K562 (cell line): Measurements from ENCODE around the gene LHB. TPM values are rescaled to one million over a fixed set of nuclear protein-coding genes. Genes with fewer than 3 reads are reported as not detected.

Experiments
- ATAC-seq: fragments of 200-7000 bp; cut with Tn5 transposase; 3 replicates; pipeline ENCODE4 v1.9.1; 2020; ENCODE audit warnings: moderate library complexity
- BruUV-seq: library from RNA; stranded (reverse); fragments of 400-500 nt; replicated peaks from 2 replicates; lab custom pipeline; 2021; lab: Mats Ljungman, UMichigan
- CTCF ChIA-PET: fragments of 300-600 bp; formaldehyde crosslinking; extraction: SDS; loops from one replicate; lab custom pipeline; 2021; ENCODE audit warnings: low intra/inter-chr PET ratio; lab: Yijun Ruan, JAX
- POLR2A ChIA-PET: fragments of 300-600, 350-650 bp; sonication (Branson Sonifier 250); formaldehyde crosslinking; extraction: SDS; loops from one replicate; lab custom pipeline; 2021; ENCODE audit warnings: antibody characterized with exemption, inconsistent platforms; lab: Yijun Ruan, JAX
- DNase-seq, 4 experiments: peaks; one replicate each; pipeline versions ENCODE4 v3.0.0 to v3.0.0-alpha.2; 2011 to 2018; ENCODE audit warnings: low spot score in 3 of 4, mixed read lengths in 3 of 4; ENCODE audit errors: extremely low read depth in 1 of 4
- FAIRE-seq: peaks from 2 replicates; lab custom pipeline; 2011; peaks lifted over from hg19 to GRCh38; lab: Jason Lieb, UNC
- H2AFZ ChIP-seq: 2 replicates; pipeline ENCODE4 v1.6.0; 2011; ENCODE audit warnings: low read depth, low read length, control low read depth, inconsistent platforms
- H3K27ac ChIP-seq: fragments of 200-600 bp; 3 replicates; pipeline ENCODE4 v1.8.0; 2011; ENCODE audit warnings: low read depth, mild to moderate bottlenecking, control low read depth, inconsistent platforms, low read length, moderate library complexity, mixed read lengths; ENCODE audit errors: extremely low read depth
- H3K27me3 ChIP-seq, 2 experiments: fragments of 300-600 bp in 1 of 2; 2 replicates in 1 of 2; 3 replicates in 1 of 2; pipeline versions ENCODE4 v1.6.0 to v1.8.0; 2011; ENCODE audit warnings: inconsistent platforms in 2 of 2, low read length in 2 of 2, mild to moderate bottlenecking in 1 of 2, mixed read lengths in 1 of 2, moderate library complexity in 1 of 2; ENCODE audit not compliant: control insufficient read depth in 2 of 2, insufficient read depth in 2 of 2
- H3K36me3 ChIP-seq: fragments of 300-600 bp; 3 replicates; pipeline ENCODE4 v1.8.0; 2011; ENCODE audit warnings: mild to moderate bottlenecking, low read length, inconsistent platforms; ENCODE audit not compliant: control insufficient read depth, insufficient read depth
- H3K4me1 ChIP-seq, 2 experiments: fragments of 200-600 bp in 1 of 2; replicated peaks in 1 of 2; 2 replicates in 1 of 2; 3 replicates in 1 of 2; pipeline versions ENCODE4 v1.5.1 to v1.8.0; 2011; ENCODE audit warnings: inconsistent platforms in 2 of 2, low read length in 2 of 2, mild to moderate bottlenecking in 1 of 2, mixed read lengths in 1 of 2, moderate library complexity in 1 of 2; ENCODE audit not compliant: control insufficient read depth in 2 of 2, insufficient read depth in 2 of 2
- H3K4me2 ChIP-seq: 2 replicates; pipeline ENCODE4 v1.6.1; 2011; ENCODE audit warnings: low read length, control low read depth, inconsistent platforms, mixed read lengths; ENCODE audit not compliant: insufficient read depth
- H3K4me3 ChIP-seq: fragments of 200-600 bp; sonication (generic), shearing (Covaris generic); 2 replicates; pipeline ENCODE4 v1.5.1; 2016; ENCODE audit warnings: control low read depth, inconsistent platforms
- H3K79me2 ChIP-seq: fragments of 200-600 bp; 3 replicates; pipeline ENCODE4 v1.8.0; 2011; ENCODE audit warnings: low read length, inconsistent platforms; ENCODE audit not compliant: control insufficient read depth, insufficient read depth
- H3K9ac ChIP-seq, 2 experiments: 2 replicates each; pipeline versions ENCODE4 v1.6.0 to v1.6.1; 2011; ENCODE audit warnings: low read depth in 2 of 2, low read length in 2 of 2, control low read depth in 1 of 2, inconsistent platforms in 1 of 2, mild to moderate bottlenecking in 1 of 2, mixed read lengths in 1 of 2; ENCODE audit not compliant: insufficient read depth in 1 of 2
- H3K9me1 ChIP-seq: one replicate; pipeline ENCODE4 v1.6.0; 2011; ENCODE audit warnings: inconsistent platforms, mild to moderate bottlenecking, low read length, moderate library complexity; ENCODE audit not compliant: control insufficient read depth, insufficient read depth
- H3K9me3 ChIP-seq: replicated peaks from 2 replicates; pipeline ENCODE4 v1.5.1; 2011; ENCODE audit warnings: low read depth, low read length, inconsistent platforms; ENCODE audit not compliant: control insufficient read depth, insufficient read depth
- H4K20me1 ChIP-seq: replicated peaks from 2 replicates; pipeline ENCODE4 v1.6.1; 2011; ENCODE audit warnings: low read length, inconsistent platforms, mixed read lengths; ENCODE audit not compliant: control insufficient read depth, insufficient read depth
- BRCA1 ChIP-seq, 2 experiments: fragments of 450-650 bp in 1 of 2; sonication (generic) in 1 of 2; formaldehyde crosslinking in 1 of 2; IDR thresholded peaks; 2 replicates each; pipeline versions ENCODE4 v1.5.0 to v1.6.1; 2017 to 2020; ENCODE audit warnings: mild to moderate bottlenecking in 1 of 2, missing genetic modification reagents in 1 of 2
- DDX20 ChIP-seq: fragments of 450-650 bp; IDR thresholded peaks from 2 replicates; pipeline ENCODE4 v1.6.1; 2016; ENCODE audit warnings: missing genetic modification characterization, low read depth, mild to moderate bottlenecking, missing compliant biosample characterization, moderate library complexity
- E2F1 ChIP-seq: sonication (generic); formaldehyde crosslinking; IDR thresholded peaks from 2 replicates; pipeline ENCODE4 v1.8.1; 2023; ENCODE audit warnings: mild to moderate bottlenecking, missing genetic modification reagents, moderate library complexity
- PHF21A ChIP-seq: fragments of 450-650 bp; IDR thresholded peaks from 2 replicates; pipeline ENCODE4 v1.6.1; 2017; ENCODE audit warnings: low read depth, borderline replicate concordance
- TCF15 ChIP-seq: fragments of 250-450 bp; sonication (Bioruptor Pico); IDR thresholded peaks from 2 replicates; pipeline ENCODE4 v1.8.0; 2022; ENCODE audit warnings: moderate library complexity, mild to moderate bottlenecking, inconsistent platforms
- ZBTB1 ChIP-seq: sonication (generic); formaldehyde crosslinking; IDR thresholded peaks from 2 replicates; pipeline ENCODE4 v1.8.1; 2023; ENCODE audit warnings: missing genetic modification reagents, low read depth, mild to moderate bottlenecking, borderline replicate concordance
- ZNF121 ChIP-seq: sonication (generic); formaldehyde crosslinking; conservative IDR thresholded peaks from 2 replicates; pipeline ENCODE4 v1.8.0; 2022; ENCODE audit warnings: missing genetic modification reagents
- ZNF778 ChIP-seq: fragments of 450-650 bp; formaldehyde crosslinking; IDR thresholded peaks from 2 replicates; pipeline ENCODE4 v1.4.0; 2020; ENCODE audit warnings: mild to moderate bottlenecking, moderate library complexity
- WGBS: fragments of 100-300 bp; shearing (Covaris generic); methylation state at CpG from one replicate; pipeline ENCODE4 v1.1.6; 2016; ENCODE audit warnings: low coverage, mixed read lengths; ENCODE audit not compliant: insufficient coverage; ENCODE audit errors: missing lambda C conversion rate; 5-methylcytosine and 5-hydroxymethylcytosine counted together
- in situ Hi-C: fragments of 300-500 bp; cut with MboI; formaldehyde crosslinking; loops from 4 replicates; pipeline ENCODE4 v1.15.0; 2018; ENCODE audit warnings: inconsistent platforms, mixed read lengths
- intact Hi-C: fragments of 100-400 bp; cut with micrococcal nuclease; formaldehyde crosslinking; loops from 2 replicates; pipeline ENCODE4 v1.14.2; 2022
- polyA plus RNA-seq, 8 experiments: library from polyadenylated mRNA; depleted of rRNA in 4 of 8; stranded (reverse) in 5 of 8; unstranded in 3 of 8; fragments of >200 nt; fragmentation: Nextera tagmentation in 2 of 8; fragmentation: Illumina TruSeq in 1 of 8; extraction: Ambion mirVana in 2 of 8; extraction: Trizol in 1 of 8; gene quantifications; 2 replicates each; pipeline versions ENCODE4 v1.2.1 to v1.2.3, GENCODE V29; 2011 to 2014; ENCODE audit warnings: inconsistent platforms in 1 of 8, missing spikeins in 1 of 8
- total RNA-seq, 7 experiments: library from RNA; depleted of rRNA in 6 of 7; stranded (reverse); fragments of >200 nt in 6 of 7; fragmentation: Illumina TruSeq in 2 of 7; extraction: Trizol in 2 of 7; gene quantifications; 2 replicates each; pipeline versions ENCODE4 v1.2.1 to v1.2.3, GENCODE V29; 2011 to 2021; ENCODE audit warnings: low replicate concordance in 1 of 7
- TF ChIP-seq, protein P1 (sequence below): IDR thresholded peaks from 2 replicates; pipeline ENCODE4 v1.6.1; 2016; ENCODE audit warnings: missing genetic modification characterization, missing compliant biosample characterization

The LHB gene
- total and polyA plus RNA-seq, 9 of the 15 experiments (the other 6 are each of a cell fraction or from before 2014, with no cell fraction given), result 0.54 TPM; not detected in 8

DNA sequence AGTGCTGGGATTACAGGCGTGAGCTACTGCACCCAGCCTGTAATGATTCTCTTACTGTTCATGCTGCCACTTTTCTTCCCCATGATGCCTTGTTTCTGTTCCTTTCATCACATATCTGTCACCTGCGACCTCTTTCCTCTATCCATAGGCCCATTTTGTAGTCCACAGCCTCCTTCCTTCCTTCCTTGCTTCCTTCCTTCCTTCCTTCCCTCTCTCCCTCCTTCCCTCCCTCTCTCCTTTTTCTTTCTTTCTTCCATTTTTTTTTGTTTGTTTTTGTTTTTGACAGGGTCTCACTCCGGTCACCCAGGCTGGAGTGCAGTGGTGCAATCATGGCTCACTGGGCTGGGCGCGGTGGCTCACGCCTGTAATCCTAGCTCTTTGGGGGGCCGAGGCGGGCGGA is 28.0 kb downstream of the LHB start:
- in situ Hi-C loops (no loop called here), intact Hi-C loops (no loop called here)
- BruUV-seq, result no TSS peak
- Histone ChIP-seq H3K9me3 (no peaks in the 10 kb centered on the region), H2AFZ (no peak overlapping the region), H3K4me2 (no peak overlapping the region), H3K9ac (no peak overlapping the region), H3K27ac (no peak overlapping the region), H3K4me1 (peaks cover 5 to 26% of the 10 kb centered on the region in 2 experiments; a peak in 4 of 5 replicates), H3K79me2 (peaks cover 31% of the 10 kb centered on the region), H3K9me1 (no peaks in the 10 kb centered on the region), H4K20me1 (no peaks in the 10 kb centered on the region), H3K27me3 (no peaks in the 10 kb centered on the region), H3K4me3 (no peak overlapping the region), H3K36me3 (peaks cover 54% of the 10 kb centered on the region)
- WGBS, result 95% methylated on average over 9 of the region's 9 CpGs
- ATAC-seq (no peak), DNase-seq (no peak), FAIRE-seq (no peak)
- TF ChIP-seq E2F1 (CRISPR knock-in tag) (no peak), ZNF778 (CRISPR knock-in tag) (no peak), DDX20 (tag) (no peak)
- ChIA-PET POLR2A (interaction anchor here (0.6 kb wide), 1 partner anchor 113 kb away, joined by 3 read pairs; no protein-coding TSS in a partner anchor), CTCF (no interaction called here)

GRCh38 chr19:48988286-48988685 is 28.6 kb downstream of the LHB start:
- H3K9me1 ChIP-seq, result no peaks in the 10 kb centered on the region
- H3K27ac ChIP-seq, result no peak overlapping the region
- peaks cover 5 to 26% of the 10 kb centered on the region in 2 experiments; a peak in 4 of 5 replicates for H3K4me1 ChIP-seq
- H3K36me3 ChIP-seq, result peaks cover 58% of the 10 kb centered on the region
- FAIRE-seq, result no peak
- 93% methylated on average over 6 of the region's 7 CpGs for WGBS
- TF ChIP-seq PHF21A (no peak), ZNF121 (CRISPR knock-in tag) (peak; percentile 43), BRCA1 (IDR thresholded peaks at IDR 0.05) (no peak), BRCA1 (CRISPR knock-in tag; IDR thresholded peaks at IDR 0.05) (no peak), TCF15 (no peak), ZBTB1 (CRISPR knock-in tag) (no peak)
- TF ChIP-seq, protein P1, sequence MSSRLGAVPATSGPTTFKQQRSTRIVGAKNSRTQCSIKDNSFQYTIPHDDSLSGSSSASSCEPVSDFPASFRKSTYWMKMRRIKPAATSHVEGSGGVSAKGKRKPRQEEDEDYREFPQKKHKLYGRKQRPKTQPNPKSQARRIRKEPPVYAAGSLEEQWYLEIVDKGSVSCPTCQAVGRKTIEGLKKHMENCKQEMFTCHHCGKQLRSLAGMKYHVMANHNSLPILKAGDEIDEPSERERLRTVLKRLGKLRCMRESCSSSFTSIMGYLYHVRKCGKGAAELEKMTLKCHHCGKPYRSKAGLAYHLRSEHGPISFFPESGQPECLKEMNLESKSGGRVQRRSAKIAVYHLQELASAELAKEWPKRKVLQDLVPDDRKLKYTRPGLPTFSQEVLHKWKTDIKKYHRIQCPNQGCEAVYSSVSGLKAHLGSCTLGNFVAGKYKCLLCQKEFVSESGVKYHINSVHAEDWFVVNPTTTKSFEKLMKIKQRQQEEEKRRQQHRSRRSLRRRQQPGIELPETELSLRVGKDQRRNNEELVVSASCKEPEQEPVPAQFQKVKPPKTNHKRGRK (tag), result no peak
- CTCF ChIA-PET, result no interaction called here
- H3K9ac ChIP-seq, result no peak overlapping the region
- H3K4me2 ChIP-seq, result no peak overlapping the region
- H3K9me3 ChIP-seq, result no peaks in the 10 kb centered on the region
- peaks cover 28% of the 10 kb centered on the region for H3K79me2 ChIP-seq
- ATAC-seq, result no peak
- H3K27me3 ChIP-seq, result no peaks in the 10 kb centered on the region
- POLR2A ChIA-PET, result no interaction called here
- no peaks in the 10 kb centered on the region for H4K20me1 ChIP-seq
- intact Hi-C loops, result no loop called here
- in situ Hi-C loops, result no loop called here
- no peak for DNase-seq
- BruUV-seq, result no TSS peak
- H2AFZ ChIP-seq, result no peak overlapping the region
- no peak overlapping the region for H3K4me3 ChIP-seq
